LNCaP clone FGC (cell line): ENCODE measurements around the gene EVC2.
"Not testable (repeated sequence)": the region's sequence is repeated elsewhere in the genome, so short reads cannot be mapped to it uniquely, and the experiment has no call there.

Experiments used
- DNase-seq: peaks from one replicate; pipeline ENCODE4 v3.0.0-alpha.2; 2011; ENCODE audit warnings: low read depth
- H3K4me3 ChIP-seq: 2 replicates; pipeline ENCODE4 v1.5.1; 2011; ENCODE audit warnings: mild to moderate bottlenecking, low read depth, low read length, control low read depth
- TF ChIP-seq, protein P1 (sequence below): IDR thresholded peaks from 2 replicates; pipeline ENCODE4 v1.5.1; 2012; ENCODE audit warnings: mild to moderate bottlenecking; ENCODE audit not compliant: control insufficient read depth, insufficient read depth; ENCODE audit errors: extremely low read depth

Gene EVC2

DNA sequence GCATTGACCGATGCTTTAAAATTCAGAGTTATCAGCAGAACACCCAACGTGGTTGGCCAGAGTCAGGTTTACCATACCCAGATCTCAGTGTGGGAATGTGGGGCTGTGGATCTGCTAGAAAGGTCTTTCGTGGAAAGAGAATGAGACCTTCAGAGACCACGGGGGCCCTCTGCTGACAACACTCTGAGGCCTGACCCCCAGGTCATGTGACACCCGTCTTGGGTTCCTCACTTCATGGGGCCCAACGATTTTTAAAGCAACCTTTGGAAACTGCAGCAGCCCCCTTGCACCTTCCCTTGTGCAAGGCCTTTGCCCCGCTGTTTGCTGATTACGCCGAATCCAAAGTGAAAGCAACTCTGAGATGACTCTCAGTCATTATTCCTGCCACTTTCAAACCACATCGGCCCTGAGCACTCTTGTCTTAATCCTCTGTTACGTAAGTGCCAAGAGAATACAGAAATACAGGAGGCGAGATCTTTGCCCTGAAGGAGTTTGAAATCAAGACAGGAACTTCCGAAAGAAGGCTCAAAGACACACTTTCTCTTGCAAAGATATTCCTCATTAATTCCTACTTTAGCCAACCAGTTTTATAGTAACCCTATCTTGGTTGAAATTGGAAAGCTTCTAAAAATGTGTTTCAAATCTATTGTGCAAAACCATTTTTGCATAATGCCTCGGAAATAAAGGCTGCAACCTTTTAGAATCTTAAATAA is 88.3 kb downstream of the EVC2 start:
- H3K4me3 ChIP-seq: no peak overlapping the region
- TF ChIP-seq, protein P1, sequence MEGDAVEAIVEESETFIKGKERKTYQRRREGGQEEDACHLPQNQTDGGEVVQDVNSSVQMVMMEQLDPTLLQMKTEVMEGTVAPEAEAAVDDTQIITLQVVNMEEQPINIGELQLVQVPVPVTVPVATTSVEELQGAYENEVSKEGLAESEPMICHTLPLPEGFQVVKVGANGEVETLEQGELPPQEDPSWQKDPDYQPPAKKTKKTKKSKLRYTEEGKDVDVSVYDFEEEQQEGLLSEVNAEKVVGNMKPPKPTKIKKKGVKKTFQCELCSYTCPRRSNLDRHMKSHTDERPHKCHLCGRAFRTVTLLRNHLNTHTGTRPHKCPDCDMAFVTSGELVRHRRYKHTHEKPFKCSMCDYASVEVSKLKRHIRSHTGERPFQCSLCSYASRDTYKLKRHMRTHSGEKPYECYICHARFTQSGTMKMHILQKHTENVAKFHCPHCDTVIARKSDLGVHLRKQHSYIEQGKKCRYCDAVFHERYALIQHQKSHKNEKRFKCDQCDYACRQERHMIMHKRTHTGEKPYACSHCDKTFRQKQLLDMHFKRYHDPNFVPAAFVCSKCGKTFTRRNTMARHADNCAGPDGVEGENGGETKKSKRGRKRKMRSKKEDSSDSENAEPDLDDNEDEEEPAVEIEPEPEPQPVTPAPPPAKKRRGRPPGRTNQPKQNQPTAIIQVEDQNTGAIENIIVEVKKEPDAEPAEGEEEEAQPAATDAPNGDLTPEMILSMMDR: no peak
- DNase-seq: no peak

DNA sequence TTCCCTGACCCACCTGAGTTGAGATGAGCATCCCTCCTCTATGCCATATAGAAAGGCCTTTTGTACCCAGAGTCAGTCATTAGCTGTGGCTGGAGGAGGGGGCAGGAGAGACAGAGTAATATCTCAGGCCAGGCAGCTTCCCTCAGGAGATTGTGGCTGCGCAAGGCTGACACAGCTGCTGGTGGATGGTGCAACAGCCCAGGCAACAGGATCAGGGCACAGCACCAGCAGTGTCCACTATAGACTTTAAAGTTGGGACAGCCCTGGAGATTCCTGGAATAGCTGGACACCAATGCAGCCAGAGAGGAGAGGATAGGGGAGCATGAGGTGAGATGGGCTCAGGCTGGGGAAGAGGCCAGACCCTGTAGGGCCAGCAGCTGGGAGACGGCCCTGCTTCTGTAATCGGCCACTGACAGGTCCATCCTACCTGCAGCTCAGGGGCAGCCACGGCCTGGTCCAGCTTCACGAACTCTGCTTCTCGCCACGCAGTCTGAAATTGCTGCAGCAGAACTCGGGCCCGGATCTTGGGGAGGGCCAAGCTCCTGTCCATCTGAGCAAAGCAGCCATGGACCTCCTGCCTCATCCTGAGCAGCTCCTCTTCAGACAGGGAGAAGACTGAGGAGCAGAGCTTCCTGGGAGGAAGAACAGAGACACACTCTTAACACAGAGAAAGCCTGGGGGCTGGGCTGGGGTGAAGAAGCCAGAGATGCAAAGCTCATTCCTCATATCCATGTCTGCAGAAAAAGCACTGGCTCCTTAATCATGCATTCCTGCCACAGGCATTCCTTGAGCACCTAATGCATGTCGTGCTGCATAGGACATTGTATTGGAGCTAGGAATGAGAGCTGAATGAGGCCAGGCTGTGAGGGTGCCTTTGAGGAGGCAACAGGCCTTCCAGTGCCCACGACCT is 90.1 kb downstream of the EVC2 start:
- TF ChIP-seq, protein P1: no peak
- no peak for DNase-seq
- H3K4me3 ChIP-seq: no peak overlapping the region

DNA sequence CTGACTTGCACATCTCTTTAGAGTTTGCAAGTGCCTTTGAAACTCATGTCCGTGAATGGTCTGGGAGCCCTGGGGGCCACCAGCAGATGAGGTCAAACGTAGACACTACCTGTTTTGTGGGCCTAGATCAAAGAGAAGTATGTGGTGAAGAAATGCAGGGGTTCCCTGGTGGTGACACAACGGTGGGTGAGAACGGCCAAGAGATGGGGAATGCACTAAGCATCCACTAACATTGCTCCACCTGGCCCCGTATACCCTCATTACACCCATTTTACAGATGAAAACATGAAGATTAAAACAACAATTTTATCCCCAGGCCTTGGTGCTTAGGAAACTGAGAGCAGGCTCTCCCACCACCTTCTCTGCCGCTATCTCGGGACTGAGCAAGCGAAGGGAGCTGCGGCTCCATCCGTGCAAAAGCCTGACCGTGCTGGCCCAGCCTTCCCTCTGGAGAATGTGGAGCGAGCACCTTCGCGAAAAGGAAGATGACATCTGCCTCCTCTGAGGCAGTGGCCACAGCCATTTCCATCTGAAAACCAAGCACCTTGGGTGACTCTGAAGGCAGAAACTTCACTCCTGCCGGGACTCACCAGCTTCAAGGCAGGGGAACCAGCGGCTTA is 91.9 kb downstream of the EVC2 start:
- H3K4me3 ChIP-seq: no peak overlapping the region
- DNase-seq: no peak
- TF ChIP-seq, protein P1: no peak

DNA sequence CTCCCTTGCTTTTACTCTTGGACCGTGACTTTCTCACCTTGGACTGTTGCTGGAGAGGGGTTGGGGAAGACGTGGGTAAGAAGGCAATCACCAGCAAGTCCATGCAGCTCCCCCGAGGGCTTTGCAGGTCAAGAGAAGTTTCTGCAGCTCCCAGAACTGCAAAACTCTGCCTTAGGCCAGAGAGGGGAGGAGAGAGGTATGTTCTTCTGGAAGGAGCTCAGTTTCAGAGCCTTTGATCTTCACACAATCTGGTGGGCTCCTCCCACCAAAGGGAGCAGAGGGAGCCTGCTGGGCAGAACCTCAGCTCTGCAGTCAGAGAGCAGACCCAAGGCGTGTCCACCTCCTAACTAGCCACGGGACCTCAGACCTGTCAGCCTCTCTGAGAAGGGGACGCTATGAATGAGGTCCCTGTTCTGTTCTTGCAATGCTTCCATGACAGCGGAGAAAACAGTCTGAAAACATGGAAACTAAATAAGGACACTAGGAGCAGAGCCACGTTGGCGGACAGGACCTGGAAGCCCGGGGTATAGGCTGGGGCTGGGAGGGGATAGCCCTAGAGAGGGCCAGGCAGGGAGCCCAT is 92.8 kb downstream of the EVC2 start:
- TF ChIP-seq, protein P1: no peak
- no peak overlapping the region for H3K4me3 ChIP-seq
- no peak for DNase-seq

DNA sequence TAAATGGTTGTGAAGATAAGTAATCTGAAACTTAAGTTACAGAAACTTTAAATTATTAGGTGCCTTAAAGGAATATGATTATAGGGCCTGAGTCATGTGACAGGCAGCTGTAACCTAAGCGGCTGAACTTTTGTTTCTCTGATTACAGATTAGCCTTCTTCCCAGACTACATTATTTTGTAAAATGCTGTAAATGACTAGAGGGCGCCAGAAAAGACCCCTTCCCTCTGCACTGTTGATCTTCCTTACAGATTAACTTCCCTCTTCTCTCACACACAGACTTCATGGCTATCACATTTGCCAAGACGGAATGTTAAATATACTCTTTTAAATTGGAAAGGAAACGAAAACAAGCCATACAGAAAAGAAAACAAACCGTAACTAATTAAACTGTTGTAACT is 96.6 kb downstream of the EVC2 start:
- no peak overlapping the region for H3K4me3 ChIP-seq
- DNase-seq: no peak
- TF ChIP-seq, protein P1: no peak

DNA sequence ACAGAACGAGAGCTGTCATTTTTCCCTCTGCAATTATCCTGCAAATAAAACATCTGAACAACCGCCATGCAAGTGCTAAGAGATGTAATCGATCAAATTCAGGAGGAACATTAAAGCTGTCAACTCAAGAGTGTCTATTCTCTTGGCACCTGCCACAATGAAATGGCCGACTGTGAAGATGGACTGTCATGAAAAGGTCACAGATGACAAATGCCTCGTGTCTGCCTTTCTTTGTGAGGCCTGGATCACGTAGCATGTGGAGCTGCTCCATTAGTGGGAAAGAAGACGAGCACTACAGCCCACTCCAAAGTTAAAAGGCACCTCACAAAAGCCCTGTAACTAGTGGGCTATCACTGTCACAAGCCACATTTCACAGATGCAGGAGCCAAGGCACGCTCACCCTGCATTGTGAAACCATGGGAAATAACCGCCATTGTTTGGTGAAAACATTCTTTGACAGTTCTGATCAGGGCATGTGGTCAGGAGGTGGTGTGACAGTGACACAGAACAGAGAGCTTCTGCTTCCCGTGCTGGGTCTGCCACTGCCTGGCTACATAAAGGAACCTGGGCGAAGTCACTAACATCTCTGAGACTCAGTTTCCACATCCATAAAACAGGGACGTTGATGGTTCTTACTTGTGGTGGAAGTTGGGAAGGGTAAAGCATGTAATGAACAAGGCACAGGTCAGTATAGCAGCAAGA is 98.9 kb downstream of the EVC2 start:
- DNase-seq: no peak
- TF ChIP-seq, protein P1: no peak
- no peak overlapping the region for H3K4me3 ChIP-seq

DNA sequence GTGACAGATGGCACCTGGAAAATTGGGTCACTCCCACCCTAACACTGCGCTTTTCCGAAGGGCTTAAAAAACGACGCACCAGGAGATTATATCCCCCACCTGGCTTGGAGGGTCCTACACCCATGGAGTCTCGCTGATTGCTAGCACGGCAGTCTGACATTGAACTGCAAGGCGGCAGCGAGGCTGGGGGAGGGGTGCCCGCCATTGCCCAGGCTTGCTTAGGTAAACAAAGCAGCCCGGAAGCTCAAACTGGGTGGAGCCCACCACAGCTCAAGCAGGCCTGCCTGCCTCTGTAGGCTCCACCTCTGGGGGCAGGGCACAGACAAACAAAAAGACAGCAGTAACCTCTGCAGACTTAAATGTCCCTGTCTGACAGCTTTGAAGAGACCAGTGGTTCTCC is 114.5 kb downstream of the EVC2 start:
- not testable (repeated sequence) for DNase-seq, H3K4me3 ChIP-seq
